HFFc6 (cell line): ENCODE measurements around the gene LYRM9. TPM values are rescaled to one million over a fixed set of nuclear protein-coding genes. Genes with fewer than 3 reads are reported as not detected.

Experiments
- DNase-seq: peaks from one replicate; pipeline ENCODE4 v3.0.0-alpha.2; 2018
- H3K27ac Mint-ChIP-seq: 2 replicates; pipeline ENCODE4 v1.8.0; 2020; ENCODE audit warnings: mild to moderate bottlenecking, mixed read lengths
- H3K27me3 Mint-ChIP-seq: 2 replicates; pipeline ENCODE4 v1.8.0; 2021; ENCODE audit warnings: mild to moderate bottlenecking, moderate library complexity, mixed read lengths; ENCODE audit not compliant: insufficient read depth
- H3K36me3 Mint-ChIP-seq: 2 replicates; pipeline ENCODE4 v1.8.0; 2021; ENCODE audit warnings: low read depth, mixed read lengths
- H3K4me1 Mint-ChIP-seq: 2 replicates; pipeline ENCODE4 v1.8.0; 2020; ENCODE audit warnings: low read depth, mixed read lengths
- H3K4me3 Mint-ChIP-seq: 2 replicates; pipeline ENCODE4 v1.8.0; 2020; ENCODE audit warnings: mild to moderate bottlenecking, moderate library complexity, mixed read lengths
- H3K9me3 Mint-ChIP-seq: 2 replicates; pipeline ENCODE4 v1.8.0; 2020; ENCODE audit warnings: mild to moderate bottlenecking, mixed read lengths
- CTCF ChIP-seq: fragments of 200-600 bp; sonication (generic); IDR thresholded peaks from 2 replicates; pipeline ENCODE4 v1.5.0; 2021; ENCODE audit warnings: antibody characterized with exemption, mild to moderate bottlenecking
- total RNA-seq, 6 experiments: library from RNA; stranded (reverse); fragmentation: NEBNext Ultra II Directional; extraction: Animal tissue kit (Norgen Biotek cat#: 25700); gene quantifications; 2 replicates in 1 of 6; 3 replicates in 5 of 6; pipeline ENCODE4 v1.2.3, GENCODE V29; 2021

The LYRM9 gene
- total RNA-seq, 6 experiments from 2014 or later, result 2.2 to 3.6 (median 2.9) TPM

DNA sequence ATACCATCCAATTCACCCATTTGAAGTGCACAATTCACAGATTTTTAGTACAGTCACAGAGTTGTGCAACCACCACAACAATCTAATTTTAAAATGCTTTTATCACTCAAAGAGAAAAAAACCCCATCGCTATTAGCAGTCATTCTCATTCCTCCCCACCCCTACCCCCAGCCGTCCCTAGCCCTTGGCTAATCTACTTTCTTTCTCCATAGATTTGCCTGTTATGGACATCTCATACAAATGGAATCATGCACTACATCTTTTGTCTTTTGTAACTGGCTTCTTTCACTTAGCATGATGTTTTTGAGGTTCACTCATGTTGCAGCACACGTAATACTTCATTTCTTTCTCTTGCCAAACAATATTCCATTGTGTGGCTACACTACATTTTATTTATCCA is 20.4 kb downstream of the LYRM9 start:
- TF ChIP-seq CTCF, result no peak
- H3K27ac Mint-ChIP-seq, result no peak overlapping the region

DNA sequence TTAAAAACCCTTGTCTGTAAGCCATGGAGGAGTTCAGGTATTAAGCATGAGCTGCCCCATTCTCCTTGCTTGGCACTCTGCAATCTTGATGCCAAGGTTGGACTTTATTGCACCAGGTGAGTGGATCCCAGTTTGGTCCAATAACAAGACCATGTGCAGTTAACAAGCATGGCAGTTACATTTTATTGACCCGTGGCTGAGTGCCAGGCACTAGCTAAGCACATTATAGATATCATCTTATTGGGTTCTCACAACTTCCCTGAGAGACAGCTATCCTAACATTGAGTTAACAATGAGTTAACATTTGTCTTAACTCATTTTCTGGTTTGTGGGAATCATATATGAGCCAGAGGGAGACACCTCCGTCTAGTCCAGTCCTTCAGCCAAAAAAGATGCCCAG is 21.8 kb downstream of the LYRM9 start:
- H3K36me3 Mint-ChIP-seq, result no peaks in the 10 kb centered on the region
- DNase-seq, result no peak
- no peak overlapping the region for H3K27ac Mint-ChIP-seq
- peaks cover 23% of the 10 kb centered on the region for H3K27me3 Mint-ChIP-seq
- H3K4me1 Mint-ChIP-seq, result no peaks in the 10 kb centered on the region
- H3K4me3 Mint-ChIP-seq, result no peak overlapping the region
- H3K9me3 Mint-ChIP-seq, result no peaks in the 10 kb centered on the region
- TF ChIP-seq CTCF, result no peak

More for the DNA sequence above, 20.4 kb downstream of the LYRM9 start:
- Mint-ChIP-seq H3K9me3 (no peaks in the 10 kb centered on the region), H3K27me3 (peaks cover 22% of the 10 kb centered on the region), H3K36me3 (no peaks in the 10 kb centered on the region), H3K4me3 (no peak overlapping the region), H3K4me1 (no peaks in the 10 kb centered on the region)
- no peak for DNase-seq

- no peak for TF ChIP-seq CTCF
- no peak for DNase-seq
- Mint-ChIP-seq H3K9me3 (no peaks in the 10 kb centered on the region), H3K27me3 (peaks cover 24% of the 10 kb centered on the region), H3K27ac (no peak overlapping the region), H3K36me3 (no peaks in the 10 kb centered on the region), H3K4me3 (no peak overlapping the region), H3K4me1 (no peaks in the 10 kb centered on the region)
These were observed 22.8 kb downstream of the LYRM9 start for GRCh38 chr17:27870345-27870744.

GRCh38 chr17:27868565-27868964 is 24.6 kb downstream of the LYRM9 start:
- Mint-ChIP-seq H3K27me3 (peaks cover 18% of the 10 kb centered on the region), H3K27ac (no peak overlapping the region), H3K4me1 (no peaks in the 10 kb centered on the region), H3K4me3 (no peak overlapping the region), H3K9me3 (no peaks in the 10 kb centered on the region), H3K36me3 (no peaks in the 10 kb centered on the region)
- no peak for TF ChIP-seq CTCF
- DNase-seq, result no peak

DNA sequence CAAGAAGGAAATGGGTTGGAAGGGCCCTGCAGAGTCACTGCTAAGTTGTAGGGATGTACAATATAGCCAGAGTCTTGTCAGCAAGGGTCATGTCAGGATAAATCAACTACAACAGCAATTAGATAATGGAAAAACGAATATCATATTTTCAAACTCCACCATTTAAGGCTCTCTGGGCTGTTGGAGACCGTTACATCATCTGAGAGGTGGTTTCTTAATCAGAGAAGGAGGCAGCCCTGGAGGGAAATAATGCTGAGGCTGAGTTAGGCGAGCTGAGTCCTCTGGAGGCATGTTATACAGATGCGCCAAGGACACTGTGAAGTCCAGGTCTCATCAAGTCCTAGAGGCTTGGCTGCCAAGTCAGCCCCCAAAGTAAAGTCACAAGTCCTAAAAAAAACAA is 30.3 kb downstream of the LYRM9 start:
- no peak for DNase-seq
- Mint-ChIP-seq H3K9me3 (no peaks in the 10 kb centered on the region), H3K27me3 (peaks cover 25% of the 10 kb centered on the region), H3K4me3 (no peak overlapping the region), H3K27ac (no peak overlapping the region), H3K4me1 (no peaks in the 10 kb centered on the region), H3K36me3 (no peaks in the 10 kb centered on the region)
- TF ChIP-seq CTCF, result no peak

GRCh38 chr17:27862004-27862403 is 31.2 kb downstream of the LYRM9 start:
- H3K4me1 Mint-ChIP-seq, result no peaks in the 10 kb centered on the region
- H3K9me3 Mint-ChIP-seq, result no peaks in the 10 kb centered on the region
- H3K4me3 Mint-ChIP-seq, result no peak overlapping the region
- H3K36me3 Mint-ChIP-seq, result no peaks in the 10 kb centered on the region
- no peak for DNase-seq
- H3K27me3 Mint-ChIP-seq, result peaks cover 30% of the 10 kb centered on the region
- no peak overlapping the region for H3K27ac Mint-ChIP-seq
- TF ChIP-seq CTCF, result no peak
